ENCODE results near the gene BIK.

DNA sequence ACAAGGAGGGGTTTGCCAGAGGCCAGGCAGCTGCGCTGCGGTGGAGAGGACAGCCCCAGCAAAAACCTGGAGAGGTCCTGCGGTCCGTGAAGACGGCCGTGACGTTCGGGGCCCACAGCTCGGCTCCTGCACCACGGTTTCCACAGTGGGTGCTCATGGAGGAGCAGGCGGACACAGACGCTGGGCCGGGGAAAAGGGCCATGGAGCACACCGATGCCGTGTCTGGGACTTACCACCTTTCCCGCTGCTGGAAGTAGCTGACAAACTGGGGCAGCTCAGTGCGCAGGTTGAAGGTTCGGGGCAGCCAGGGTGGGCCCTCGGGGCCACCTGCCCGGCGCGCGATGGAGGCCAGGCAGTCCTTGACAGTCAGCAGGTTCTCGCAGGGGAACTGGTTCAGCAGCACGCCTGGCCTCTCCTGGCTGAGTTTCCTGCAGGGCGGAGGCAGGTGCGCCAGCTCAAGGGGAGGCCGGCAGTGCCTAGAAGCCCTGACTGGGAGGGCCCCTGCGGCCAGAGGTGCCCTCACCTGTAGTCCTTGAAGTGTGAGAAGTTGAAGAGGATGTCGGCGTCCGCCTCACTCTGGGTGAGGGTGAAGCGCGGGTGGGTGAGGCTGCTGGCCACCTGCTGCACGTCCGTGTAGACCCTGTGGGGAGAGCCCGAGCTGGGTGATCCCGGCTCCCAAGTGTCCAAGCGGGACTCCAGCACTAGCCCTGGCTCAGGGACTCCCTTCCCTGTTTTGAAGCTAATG lies 63.6 kb downstream of the BIK start:
- TF ChIP-seq, protein P1, sequence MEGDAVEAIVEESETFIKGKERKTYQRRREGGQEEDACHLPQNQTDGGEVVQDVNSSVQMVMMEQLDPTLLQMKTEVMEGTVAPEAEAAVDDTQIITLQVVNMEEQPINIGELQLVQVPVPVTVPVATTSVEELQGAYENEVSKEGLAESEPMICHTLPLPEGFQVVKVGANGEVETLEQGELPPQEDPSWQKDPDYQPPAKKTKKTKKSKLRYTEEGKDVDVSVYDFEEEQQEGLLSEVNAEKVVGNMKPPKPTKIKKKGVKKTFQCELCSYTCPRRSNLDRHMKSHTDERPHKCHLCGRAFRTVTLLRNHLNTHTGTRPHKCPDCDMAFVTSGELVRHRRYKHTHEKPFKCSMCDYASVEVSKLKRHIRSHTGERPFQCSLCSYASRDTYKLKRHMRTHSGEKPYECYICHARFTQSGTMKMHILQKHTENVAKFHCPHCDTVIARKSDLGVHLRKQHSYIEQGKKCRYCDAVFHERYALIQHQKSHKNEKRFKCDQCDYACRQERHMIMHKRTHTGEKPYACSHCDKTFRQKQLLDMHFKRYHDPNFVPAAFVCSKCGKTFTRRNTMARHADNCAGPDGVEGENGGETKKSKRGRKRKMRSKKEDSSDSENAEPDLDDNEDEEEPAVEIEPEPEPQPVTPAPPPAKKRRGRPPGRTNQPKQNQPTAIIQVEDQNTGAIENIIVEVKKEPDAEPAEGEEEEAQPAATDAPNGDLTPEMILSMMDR (IDR thresholded peaks at IDR 0.05) = no peak
- TF ChIP-seq POLR2AphosphoS5 (IDR thresholded peaks at IDR 0.05) (no peak), POLR2A (IDR thresholded peaks at IDR 0.05) (no peak), EP300 (IDR thresholded peaks at IDR 0.05) (no peak)

All from stomach (tissue), 4 donors.